Keratinocyte (primary cell): ENCODE data around the gene IER2. TPM values are rescaled to one million over a fixed set of nuclear protein-coding genes. Genes with fewer than 3 reads are reported as not detected.
A peak's percentile ranks its signal among the peaks of the same experiment; 100 is the strongest.

ENCODE experiments used
- DNase-seq: peaks from one replicate; pipeline ENCODE4 v3.0.0-alpha.2; 2011; ENCODE audit warnings: low read depth, missing footprints, low spot score
- FAIRE-seq: peaks from 2 replicates; lab custom pipeline; 2011; peaks lifted over from hg19 to GRCh38; lab: Jason Lieb, UNC
- H2AFZ ChIP-seq: 2 replicates; pipeline ENCODE4 v1.6.0; 2012; ENCODE audit warnings: low read length, control low read depth, inconsistent platforms; ENCODE audit not compliant: control insufficient read depth
- H3K27ac ChIP-seq: 2 replicates; pipeline ENCODE4 v1.5.1; 2011; ENCODE audit warnings: low read length; ENCODE audit not compliant: control insufficient read depth, insufficient read depth
- H3K27me3 ChIP-seq: 3 replicates; pipeline ENCODE4 v1.6.0; 2011; ENCODE audit warnings: low read length; ENCODE audit not compliant: control insufficient read depth, insufficient read depth; ENCODE audit errors: extremely low read depth
- H3K36me3 ChIP-seq, 2 experiments: 2 replicates in 1 of 2; 3 replicates in 1 of 2; pipeline ENCODE4 v1.5.1; 2011; ENCODE audit warnings: low read length in 2 of 2, mild to moderate bottlenecking in 1 of 2; ENCODE audit not compliant: control insufficient read depth in 2 of 2, insufficient read depth in 2 of 2; ENCODE audit errors: extremely low read depth in 1 of 2
- H3K4me1 ChIP-seq: 3 replicates; pipeline ENCODE4 v1.5.1; 2011; ENCODE audit warnings: low read length; ENCODE audit not compliant: control insufficient read depth, insufficient read depth; ENCODE audit errors: extremely low read depth
- H3K4me2 ChIP-seq: 3 replicates; pipeline ENCODE4 v1.6.0; 2011; ENCODE audit warnings: low read depth, low read length; ENCODE audit not compliant: control insufficient read depth, insufficient read depth; ENCODE audit errors: extremely low read depth
- H3K4me3 ChIP-seq, 3 experiments: fragments of 200-600 bp in 1 of 3; sonication (generic) in 1 of 3; 2 replicates in 2 of 3; 3 replicates in 1 of 3; pipeline ENCODE4 v1.5.1; 2011 to 2016; ENCODE audit warnings: low read length in 3 of 3, mild to moderate bottlenecking in 3 of 3, control low read depth in 2 of 3, inconsistent platforms in 1 of 3, low read depth in 1 of 3, mixed read lengths in 1 of 3, mixed run types in 1 of 3, moderate library complexity in 1 of 3; ENCODE audit not compliant: control insufficient read depth in 2 of 3, insufficient read depth in 2 of 3; ENCODE audit errors: extremely low read depth in 1 of 3
- H3K79me2 ChIP-seq: 2 replicates; pipeline ENCODE4 v1.6.0; 2012; ENCODE audit warnings: low read length; ENCODE audit not compliant: control insufficient read depth, insufficient read depth
- H3K9ac ChIP-seq: 3 replicates; pipeline ENCODE4 v1.6.0; 2011; ENCODE audit warnings: low read length; ENCODE audit not compliant: control insufficient read depth, insufficient read depth; ENCODE audit errors: extremely low read depth
- H3K9me1 ChIP-seq: 3 replicates; pipeline ENCODE4 v1.6.0; 2011; ENCODE audit warnings: low read length; ENCODE audit not compliant: control insufficient read depth, insufficient read depth; ENCODE audit errors: extremely low read depth
- H3K9me3 ChIP-seq: 2 replicates; pipeline ENCODE4 v1.5.1; 2012; ENCODE audit warnings: low read depth, low read length; ENCODE audit not compliant: control insufficient read depth
- H4K20me1 ChIP-seq: 3 replicates; pipeline ENCODE4 v1.6.0; 2011; ENCODE audit warnings: low read length; ENCODE audit not compliant: control insufficient read depth, insufficient read depth; ENCODE audit errors: extremely low read depth
- CTCF ChIP-seq, 3 experiments: IDR thresholded peaks in 1 of 3; conservative IDR thresholded peaks in 1 of 3; optimal IDR thresholded peaks in 1 of 3; 2 replicates in 2 of 3; 3 replicates in 1 of 3; pipeline versions ENCODE3 to v1.5.1; 2011; ENCODE audit warnings: low read length in 3 of 3, mild to moderate bottlenecking in 3 of 3, moderate library complexity in 2 of 3, control low read depth in 1 of 3, inconsistent platforms in 1 of 3; ENCODE audit not compliant: insufficient read depth in 2 of 3; ENCODE audit errors: extremely low read depth in 1 of 3
- EZH2 ChIP-seq: IDR thresholded peaks from one replicate; pipeline ENCODE4 v1.6.1; 2012; ENCODE audit warnings: inconsistent platforms, mild to moderate bottlenecking, low read length, moderate library complexity
- dilution Hi-C: fragments of 300-500 bp; cut with MboI; formaldehyde crosslinking; loops from one replicate; pipeline ENCODE4 v1.7.0; 2020; ENCODE audit warnings: low sequenced_read_pairs; ENCODE audit not compliant: extremely low pct_ligation_motif_present
- polyA plus RNA-seq, 5 experiments: library from polyadenylated mRNA; depleted of rRNA in 3 of 5; stranded (reverse) in 3 of 5; stranded (forward) in 1 of 5; unstranded in 1 of 5; fragments of >200 nt; gene quantifications; 1 replicate in 1 of 5; 2 replicates in 3 of 5; 3 replicates in 1 of 5; pipeline versions ENCODE4 v1.2.1 to v1.2.3, GENCODE V29; 2011 to 2012; ENCODE audit warnings: missing spikeins in 2 of 5, low read depth in 1 of 5, low replicate concordance in 1 of 5

IER2 gene
- polyA plus RNA-seq, 1 donor (not counting 4 experiments of a cell fraction or from before 2014, with no cell fraction given), result 14.4 TPM

- TF ChIP-seq CTCF (optimal IDR thresholded peaks at IDR 0.05 in 1 of 3, IDR thresholded peaks at IDR 0.05 in 1 of 3, conservative IDR thresholded peaks at IDR 0.05 in 1 of 3; ENCODE audit: extremely low read depth in 1 of 3, insufficient read depth in 2 of 3, low read length in 3 of 3) (no peak), EZH2 (no peak)
- H4K20me1 ChIP-seq, result no peaks in the 10 kb centered on the region
- H3K4me2 ChIP-seq, result peak overlapping the region; percentile 22
- no peaks in the 10 kb centered on the region for H3K9me1 ChIP-seq
- no peaks in the 10 kb centered on the region for H3K9me3 ChIP-seq
- H3K79me2 ChIP-seq, result no peaks in the 10 kb centered on the region
- no peak overlapping the region for H3K4me3 ChIP-seq
- no peaks in the 10 kb centered on the region for H3K27me3 ChIP-seq
- dilution Hi-C loops, result no loop called here
- H2AFZ ChIP-seq, result no peak overlapping the region
- peaks cover 61% of the 10 kb centered on the region for H3K4me1 ChIP-seq
- DNase-seq (no peak), FAIRE-seq (peak; percentile 59)
- H3K27ac ChIP-seq, result peak overlapping the region; percentile 43
- peak overlapping the region; percentile 60 for H3K9ac ChIP-seq
- no peaks in the 10 kb centered on the region for H3K36me3 ChIP-seq
Measured at GRCh38 chr19:13169769-13170168, 19.6 kb downstream of the IER2 start.

DNA sequence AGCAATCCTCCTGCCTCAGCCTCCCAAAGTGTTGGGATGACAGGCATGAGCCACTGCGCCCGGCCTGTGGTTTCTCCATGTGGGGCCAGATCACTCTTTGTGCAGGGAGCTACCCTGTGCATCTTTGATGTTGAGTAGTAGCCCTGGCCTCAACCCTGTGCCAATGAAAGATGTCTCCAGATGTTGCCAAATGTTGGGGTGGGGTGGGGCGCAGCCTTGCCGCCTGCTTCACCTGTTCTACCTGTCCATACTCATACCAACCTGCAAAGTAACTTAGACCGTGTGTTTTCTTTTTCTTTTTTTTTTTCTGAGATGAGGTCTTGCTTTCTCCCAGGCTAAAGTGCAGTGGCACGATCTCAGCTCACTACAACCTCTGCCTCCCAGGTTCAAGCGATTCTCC lies 20.9 kb downstream of the IER2 start:
- no peak for FAIRE-seq
- Histone ChIP-seq H3K79me2 (no peaks in the 10 kb centered on the region), H3K9me3 (no peaks in the 10 kb centered on the region), H3K4me2 (no peak overlapping the region), H3K27ac (no peak overlapping the region), H3K9me1 (no peaks in the 10 kb centered on the region), H4K20me1 (no peaks in the 10 kb centered on the region), H3K4me3 (no peak overlapping the region), H3K4me1 (peaks cover 48% of the 10 kb centered on the region), H3K9ac (no peak overlapping the region), H2AFZ (no peak overlapping the region), H3K36me3 (no peaks in the 10 kb centered on the region), H3K27me3 (no peaks in the 10 kb centered on the region)
- dilution Hi-C loops, result no loop called here
- DNase-seq, result no peak
- TF ChIP-seq EZH2, result no peak
- no peak for TF ChIP-seq CTCF (optimal IDR thresholded peaks at IDR 0.05 in 1 of 3, IDR thresholded peaks at IDR 0.05 in 1 of 3, conservative IDR thresholded peaks at IDR 0.05 in 1 of 3; ENCODE audit: extremely low read depth in 1 of 3, insufficient read depth in 2 of 3, low read length in 3 of 3)
